ENCODE results near the gene EIF4G3.

DNA sequence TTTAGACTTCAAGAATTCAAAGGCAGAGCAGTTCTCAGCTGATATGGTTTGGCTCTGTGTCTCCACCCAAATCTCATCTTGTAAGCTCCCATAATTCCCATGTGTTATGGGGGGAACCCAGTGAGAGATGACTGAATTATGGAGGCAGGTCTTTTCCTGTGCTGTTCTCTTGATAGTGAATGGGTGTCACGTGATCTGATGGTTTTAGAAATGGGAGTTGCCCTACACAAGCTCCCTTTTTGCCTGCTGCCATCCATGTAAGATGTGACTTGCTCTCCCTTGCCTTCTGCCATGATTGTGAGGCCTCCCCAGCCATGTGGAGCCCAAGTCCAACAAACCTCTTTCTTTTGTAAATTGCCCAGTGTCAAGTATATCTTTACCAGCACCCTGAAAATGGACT lies 146.5 kb downstream of the EIF4G3 start:
- TF ChIP-seq, protein P1, sequence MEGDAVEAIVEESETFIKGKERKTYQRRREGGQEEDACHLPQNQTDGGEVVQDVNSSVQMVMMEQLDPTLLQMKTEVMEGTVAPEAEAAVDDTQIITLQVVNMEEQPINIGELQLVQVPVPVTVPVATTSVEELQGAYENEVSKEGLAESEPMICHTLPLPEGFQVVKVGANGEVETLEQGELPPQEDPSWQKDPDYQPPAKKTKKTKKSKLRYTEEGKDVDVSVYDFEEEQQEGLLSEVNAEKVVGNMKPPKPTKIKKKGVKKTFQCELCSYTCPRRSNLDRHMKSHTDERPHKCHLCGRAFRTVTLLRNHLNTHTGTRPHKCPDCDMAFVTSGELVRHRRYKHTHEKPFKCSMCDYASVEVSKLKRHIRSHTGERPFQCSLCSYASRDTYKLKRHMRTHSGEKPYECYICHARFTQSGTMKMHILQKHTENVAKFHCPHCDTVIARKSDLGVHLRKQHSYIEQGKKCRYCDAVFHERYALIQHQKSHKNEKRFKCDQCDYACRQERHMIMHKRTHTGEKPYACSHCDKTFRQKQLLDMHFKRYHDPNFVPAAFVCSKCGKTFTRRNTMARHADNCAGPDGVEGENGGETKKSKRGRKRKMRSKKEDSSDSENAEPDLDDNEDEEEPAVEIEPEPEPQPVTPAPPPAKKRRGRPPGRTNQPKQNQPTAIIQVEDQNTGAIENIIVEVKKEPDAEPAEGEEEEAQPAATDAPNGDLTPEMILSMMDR (IDR thresholded peaks at IDR 0.05), result no peak
- no peak for TF ChIP-seq POLR2A (IDR thresholded peaks at IDR 0.05)
